ENCODE data around the gene TALDO1. TPM values are rescaled to one million over a fixed set of nuclear protein-coding genes. Genes with fewer than 3 reads are reported as not detected.

Gene TALDO1
- total and polyA plus RNA-seq, 2 experiments from 2014 or later = 353 to 402 TPM

GRCh38 chr11:797296-798092 is 50.2 kb downstream of the TALDO1 start:
- no peak overlapping the region for H3K27ac Mint-ChIP-seq
- Histone ChIP-seq H3K9me2 (ENCODE audit: insufficient read depth) (no peaks in the 10 kb centered on the region), H3K4me2 (peak overlapping the region; percentile 95), H3K27me3 (ENCODE audit: insufficient read depth) (no peaks in the 10 kb centered on the region), H3K4me3 (peak overlapping the region; percentile 86), H3F3A (replicated peaks; ENCODE audit: low read depth) (peaks cover 14% of the 10 kb centered on the region), H3K79me2 (replicated peaks; ENCODE audit: insufficient read depth) (no peaks in the 10 kb centered on the region; the same call in 1 of the 2 replicates), H3K36me3 (ENCODE audit: insufficient read depth) (no peaks in the 10 kb centered on the region), H3K4me1 (ENCODE audit: insufficient read depth) (peaks cover 8% of the 10 kb centered on the region; the same call in 1 of the 2 replicates), H3K27ac (ENCODE audit: low read depth) (peak overlapping the region; percentile 69; the same call in 1 of the 2 replicates), H4K20me1 (replicated peaks; ENCODE audit: insufficient read depth) (no peaks in the 10 kb centered on the region), H2AFZ (peak overlapping the region; percentile 52; the same call in 1 of the 2 replicates)
- TF ChIP-seq REST (IDR thresholded peaks at IDR 0.05; ENCODE audit: unreplicated experiment) (no peak), CREB1 (CRISPR knock-in tag; IDR thresholded peaks at IDR 0.05; ENCODE audit: low read depth) (no peak), JUNB (IDR thresholded peaks at IDR 0.05; ENCODE audit: unreplicated experiment) (no peak), NANOG (IDR thresholded peaks at IDR 0.05; ENCODE audit: borderline replicate concordance) (no peak)
- DNase-seq (ENCODE audit: low spot score) (peak; percentile 76), ATAC-seq (peak; percentile 49)
- peaks cover 5% of the 10 kb centered on the region for H3K27me3 Mint-ChIP-seq (ENCODE audit: insufficient read depth, low read depth, poor library complexity)
- H3K9me3 Mint-ChIP-seq = no peaks in the 10 kb centered on the region
- H3K36me3 Mint-ChIP-seq (ENCODE audit: low read depth) = peaks cover 6% of the 10 kb centered on the region; the same call in 1 of the 3 replicates
- peaks cover 16% of the 10 kb centered on the region; the same call in 2 of the 3 replicates for H3K4me1 Mint-ChIP-seq
- H3K4me3 Mint-ChIP-seq = peak overlapping the region; percentile 81

- H3K4me1 ChIP-seq (ENCODE audit: insufficient read depth) = peaks cover 8% of the 10 kb centered on the region; the same call in 1 of the 2 replicates
- Mint-ChIP-seq H3K4me3 (peak within 1 kb of the TSS; percentile 81), H3K27ac (no peak within 1 kb of the TSS), H3K36me3 (ENCODE audit: low read depth) (peaks cover 6% of the 10 kb centered on the region; the same call in 1 of the 3 replicates), H3K4me1 (peaks cover 16% of the 10 kb centered on the region; the same call in 2 of the 3 replicates), H3K9me3 (no peaks in the 10 kb centered on the region), H3K27me3 (ENCODE audit: insufficient read depth, low read depth, poor library complexity) (peaks cover 5% of the 10 kb centered on the region)
- peak within 1 kb of the TSS; percentile 69; the same call in 1 of the 2 replicates for H3K27ac ChIP-seq (ENCODE audit: low read depth)
- peaks cover 14% of the 10 kb centered on the region for H3F3A ChIP-seq (replicated peaks; ENCODE audit: low read depth)
- DNase-seq (ENCODE audit: low spot score) (peak; percentile 90), ATAC-seq (peak; percentile 61)
- no peaks in the 10 kb centered on the region for H3K36me3 ChIP-seq (ENCODE audit: insufficient read depth)
- no peaks in the 10 kb centered on the region for H4K20me1 ChIP-seq (replicated peaks; ENCODE audit: insufficient read depth)
- peak within 1 kb of the TSS; percentile 86 for H3K4me3 ChIP-seq
- peak within 1 kb of the TSS; percentile 95 for H3K4me2 ChIP-seq
- TF ChIP-seq CTCF (conservative IDR thresholded peaks at IDR 0.05; ENCODE audit: low read depth in 2 of 2) = peak; percentile 61 to 73
- TF ChIP-seq ZNF114 (CRISPR knock-in tag; IDR thresholded peaks at IDR 0.05) = no peak
- TF ChIP-seq POLR2AphosphoS5 (IDR thresholded peaks at IDR 0.05; ENCODE audit: low read depth) = peak; percentile 30; the same call in 1 of the 2 replicates
- no peaks in the 10 kb centered on the region; the same call in 1 of the 2 replicates for H3K79me2 ChIP-seq (replicated peaks; ENCODE audit: insufficient read depth)
- H2AFZ ChIP-seq = peak within 1 kb of the TSS; percentile 52; the same call in 1 of the 2 replicates
- H3K27me3 ChIP-seq (ENCODE audit: insufficient read depth) = no peaks in the 10 kb centered on the region
- no peaks in the 10 kb centered on the region for H3K9me2 ChIP-seq (ENCODE audit: insufficient read depth)
Observed at GRCh38 chr11:798093-798713, 50.9 kb downstream of the TALDO1 start, which contains the start of gene SLC25A22. Gene SLC25A22 (minus strand): TSS chr11:798281. CDS start chr11:795006, 3,275 bp downstream.
